Endothelial cell of umbilical vein (primary cell): ENCODE data around the gene CHRD. TPM values are rescaled to one million over a fixed set of nuclear protein-coding genes. Genes with fewer than 3 reads are reported as not detected.

Experiments
- BruUV-seq: library from RNA; stranded (reverse); fragments of 400-500 nt; replicated peaks from 2 replicates; lab custom pipeline; 2021; lab: Mats Ljungman, UMichigan
- CTCF ChIA-PET: fragments of 300-600, 350-600 bp; sonication (Branson Sonifier 250); formaldehyde crosslinking; loops from one replicate; lab custom pipeline; 2021; ENCODE audit warnings: antibody characterized with exemption, inconsistent platforms; lab: Charles Lee
- POLR2A ChIA-PET: fragments of 300-600, 350-600 bp; sonication (Branson Sonifier 250); formaldehyde crosslinking; loops from one replicate; lab custom pipeline; 2021; ENCODE audit warnings: antibody characterized with exemption, inconsistent platforms; lab: Charles Lee
- DNase-seq: peaks from one replicate; pipeline ENCODE4 v3.0.0-alpha.2; 2011; ENCODE audit warnings: low read depth, low spot score
- FAIRE-seq: peaks from 2 replicates; lab custom pipeline; 2011; peaks lifted over from hg19 to GRCh38; lab: Jason Lieb, UNC
- H2AFZ ChIP-seq: 2 replicates; pipeline ENCODE4 v1.6.0; 2012; ENCODE audit warnings: low read depth, low read length, control low read depth, inconsistent platforms
- H3K27ac ChIP-seq: 2 replicates; pipeline ENCODE4 v1.5.1; 2011; ENCODE audit warnings: low read depth, mild to moderate bottlenecking, control low read depth, low read length, moderate library complexity; ENCODE audit not compliant: insufficient read depth
- H3K27me3 ChIP-seq, 2 experiments: 2 replicates each; pipeline versions ENCODE4 v1.6.0 to v1.6.1; 2011; ENCODE audit warnings: low read length in 2 of 2, mixed read lengths in 1 of 2; ENCODE audit not compliant: control insufficient read depth in 2 of 2, insufficient read depth in 2 of 2
- H3K36me3 ChIP-seq, 2 experiments: 2 replicates in 1 of 2; 3 replicates in 1 of 2; pipeline ENCODE4 v1.5.1; 2011; ENCODE audit warnings: low read length in 2 of 2, mild to moderate bottlenecking in 1 of 2, moderate library complexity in 1 of 2; ENCODE audit not compliant: control insufficient read depth in 2 of 2, insufficient read depth in 2 of 2; ENCODE audit errors: extremely low read depth in 1 of 2
- H3K4me1 ChIP-seq: 3 replicates; pipeline ENCODE4 v1.5.1; 2011; ENCODE audit warnings: mild to moderate bottlenecking, low read length; ENCODE audit not compliant: control insufficient read depth, insufficient read depth; ENCODE audit errors: extremely low read depth
- H3K4me2 ChIP-seq: 2 replicates; pipeline ENCODE4 v1.6.1; 2011; ENCODE audit warnings: low read length, control low read depth, mixed read lengths; ENCODE audit not compliant: insufficient read depth
- H3K4me3 ChIP-seq, 3 experiments: fragments of 200-600 bp in 1 of 3; sonication (generic), shearing (Covaris generic) in 1 of 3; replicated peaks in 1 of 3; 2 replicates each; pipeline ENCODE4 v1.5.1; 2011 to 2016; ENCODE audit warnings: control low read depth in 3 of 3, low read length in 3 of 3, mild to moderate bottlenecking in 2 of 3, inconsistent platforms in 1 of 3, low read depth in 1 of 3, moderate library complexity in 1 of 3; ENCODE audit not compliant: insufficient read depth in 1 of 3
- H3K79me2 ChIP-seq: 2 replicates; pipeline ENCODE4 v1.6.0; 2012; ENCODE audit warnings: low read length, inconsistent platforms; ENCODE audit not compliant: control insufficient read depth, insufficient read depth
- H3K9ac ChIP-seq: replicated peaks from 2 replicates; pipeline ENCODE3; 2011; ENCODE audit warnings: low read length, control low read depth; ENCODE audit not compliant: insufficient read depth; ENCODE audit errors: extremely low read depth
- H3K9me1 ChIP-seq: replicated peaks from 3 replicates; pipeline ENCODE4 v1.6.0; 2011; ENCODE audit warnings: mild to moderate bottlenecking, low read length; ENCODE audit not compliant: control insufficient read depth, insufficient read depth; ENCODE audit errors: extremely low read depth
- H3K9me3 ChIP-seq: replicated peaks from 2 replicates; pipeline ENCODE4 v1.5.1; 2012; ENCODE audit warnings: low read length, inconsistent platforms; ENCODE audit not compliant: control insufficient read depth, insufficient read depth
- H4K20me1 ChIP-seq: replicated peaks from 2 replicates; pipeline ENCODE3; 2011; ENCODE audit warnings: mild to moderate bottlenecking, low read length; ENCODE audit not compliant: control insufficient read depth, insufficient read depth; ENCODE audit errors: extremely low read depth
- EZH2 ChIP-seq: IDR thresholded peaks from 2 replicates; pipeline ENCODE4 v1.6.1; 2012; ENCODE audit warnings: borderline replicate concordance, low read depth, mild to moderate bottlenecking, moderate library complexity, low read length, inconsistent platforms; ENCODE audit not compliant: severe bottlenecking
- FOS ChIP-seq: IDR thresholded peaks from 2 replicates; pipeline ENCODE4 v1.6.1; 2011; ENCODE audit warnings: mild to moderate bottlenecking, low read length, moderate library complexity, borderline replicate concordance; ENCODE audit not compliant: insufficient read depth
- GATA2 ChIP-seq: IDR thresholded peaks from 2 replicates; pipeline ENCODE4 v1.7.0; 2011; ENCODE audit warnings: low read depth, mild to moderate bottlenecking, moderate library complexity, mixed read lengths, low read length; ENCODE audit not compliant: insufficient read length, insufficient read depth
- JUN ChIP-seq: IDR thresholded peaks from 2 replicates; pipeline ENCODE4 v1.6.1; 2011; ENCODE audit warnings: borderline replicate concordance, low read depth; ENCODE audit not compliant: insufficient read length, insufficient read depth
- MYC ChIP-seq: IDR thresholded peaks from one replicate; pipeline ENCODE4 v1.6.1; 2011; ENCODE audit warnings: mild to moderate bottlenecking, low read depth, low read length
- POLR2A ChIP-seq: IDR thresholded peaks from 2 replicates; pipeline ENCODE4 v1.6.1; 2012; ENCODE audit warnings: low read depth, mild to moderate bottlenecking, control low read depth, low read length
- POLR2AphosphoS5 ChIP-seq: IDR thresholded peaks from 2 replicates; pipeline ENCODE4 v1.6.1; 2012; ENCODE audit warnings: low read depth, mild to moderate bottlenecking, control low read depth, low read length, moderate library complexity; ENCODE audit not compliant: insufficient read depth
- dilution Hi-C: fragments of 300-500 bp; cut with MboI; formaldehyde crosslinking; loops from one replicate; pipeline ENCODE4 v1.15.0; 2019; ENCODE audit warnings: low sequenced_read_pairs; ENCODE audit not compliant: extremely low pct_ligation_motif_present
- intact Hi-C: fragments of 100-400 bp; cut with micrococcal nuclease; formaldehyde crosslinking; loops from one replicate; pipeline ENCODE4 v1.10.0; 2022
- polyA plus RNA-seq, 4 experiments: library from polyadenylated mRNA; depleted of rRNA in 3 of 4; stranded (reverse) in 3 of 4; unstranded in 1 of 4; fragments of >200 nt; gene quantifications; 2 replicates each; pipeline versions ENCODE4 v1.2.1 to v1.2.3, GENCODE V29; 2011 to 2012; ENCODE audit warnings: missing spikeins in 1 of 4
- total RNA-seq: library from RNA; stranded (reverse); gene quantifications from 2 replicates; pipeline ENCODE4 v1.2.3, GENCODE V29; 2021
- TF ChIP-seq, protein P1 (sequence below): IDR thresholded peaks from 2 replicates; pipeline ENCODE4 v1.6.1; 2011; ENCODE audit not compliant: insufficient read depth, insufficient read length
- TF ChIP-seq, protein P2 (sequence below), 2 donors: IDR thresholded peaks; 1 replicate in 1 of 2; 2 replicates in 1 of 2; pipeline ENCODE4 v1.5.1; 2011; ENCODE audit warnings: low read length in 2 of 2, mild to moderate bottlenecking in 2 of 2, moderate library complexity in 2 of 2, control low read depth in 1 of 2, inconsistent platforms in 1 of 2, low read depth in 1 of 2; ENCODE audit not compliant: insufficient read depth in 1 of 2; ENCODE audit errors: extremely low read depth in 1 of 2

CHRD gene
- total and polyA plus RNA-seq, 2 donors (not counting 3 experiments of a cell fraction or from before 2014, with no cell fraction given) = 0.40 to 0.54 TPM

DNA sequence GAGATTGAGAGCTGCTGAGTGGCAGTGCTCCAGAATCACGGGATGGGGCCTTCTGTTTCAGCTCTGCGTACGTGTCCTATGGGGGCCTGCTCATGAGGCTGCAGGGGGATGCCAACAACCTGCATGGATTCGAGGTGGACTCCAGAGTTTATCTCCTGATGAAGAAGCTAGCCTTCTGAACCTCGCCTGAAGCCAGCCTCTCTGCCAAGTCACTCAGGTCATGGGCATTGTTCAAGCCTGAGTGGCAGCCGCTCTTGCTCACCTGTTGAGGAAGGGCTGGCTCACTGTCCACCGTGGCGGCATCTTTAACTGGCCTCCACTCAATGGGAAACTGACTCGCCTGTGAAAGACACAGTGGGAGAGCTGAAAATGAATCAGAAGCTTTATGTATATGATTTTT lies 11.7 kb upstream of the CHRD start:
- CTCF ChIA-PET = interaction anchor here (1.0 to 10.1 kb wide), 12 partner anchors 14 to 464 kb away, joined by 3 to 201 read pairs (median 4); no protein-coding TSS in a partner anchor
- Histone ChIP-seq H2AFZ (no peak overlapping the region), H3K27ac (peak overlapping the region; percentile 42), H3K36me3 (peaks cover 4 to 11% of the 10 kb centered on the region in 2 experiments), H3K9me1 (no peaks in the 10 kb centered on the region), H4K20me1 (no peaks in the 10 kb centered on the region), H3K79me2 (peaks cover 21% of the 10 kb centered on the region), H3K9ac (no peak overlapping the region), H3K4me1 (peaks cover 42% of the 10 kb centered on the region), H3K9me3 (no peaks in the 10 kb centered on the region), H3K4me3 (no peak overlapping the region), H3K4me2 (peak overlapping the region; percentile 7), H3K27me3 (no peaks in the 10 kb centered on the region)
- TF ChIP-seq POLR2AphosphoS5 (no peak), FOS (no peak), MYC (no peak), JUN (no peak), GATA2 (no peak), EZH2 (no peak), POLR2A (no peak)
- TF ChIP-seq, protein P1, sequence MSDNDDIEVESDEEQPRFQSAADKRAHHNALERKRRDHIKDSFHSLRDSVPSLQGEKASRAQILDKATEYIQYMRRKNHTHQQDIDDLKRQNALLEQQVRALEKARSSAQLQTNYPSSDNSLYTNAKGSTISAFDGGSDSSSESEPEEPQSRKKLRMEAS = no peak
- TF ChIP-seq, protein P2, sequence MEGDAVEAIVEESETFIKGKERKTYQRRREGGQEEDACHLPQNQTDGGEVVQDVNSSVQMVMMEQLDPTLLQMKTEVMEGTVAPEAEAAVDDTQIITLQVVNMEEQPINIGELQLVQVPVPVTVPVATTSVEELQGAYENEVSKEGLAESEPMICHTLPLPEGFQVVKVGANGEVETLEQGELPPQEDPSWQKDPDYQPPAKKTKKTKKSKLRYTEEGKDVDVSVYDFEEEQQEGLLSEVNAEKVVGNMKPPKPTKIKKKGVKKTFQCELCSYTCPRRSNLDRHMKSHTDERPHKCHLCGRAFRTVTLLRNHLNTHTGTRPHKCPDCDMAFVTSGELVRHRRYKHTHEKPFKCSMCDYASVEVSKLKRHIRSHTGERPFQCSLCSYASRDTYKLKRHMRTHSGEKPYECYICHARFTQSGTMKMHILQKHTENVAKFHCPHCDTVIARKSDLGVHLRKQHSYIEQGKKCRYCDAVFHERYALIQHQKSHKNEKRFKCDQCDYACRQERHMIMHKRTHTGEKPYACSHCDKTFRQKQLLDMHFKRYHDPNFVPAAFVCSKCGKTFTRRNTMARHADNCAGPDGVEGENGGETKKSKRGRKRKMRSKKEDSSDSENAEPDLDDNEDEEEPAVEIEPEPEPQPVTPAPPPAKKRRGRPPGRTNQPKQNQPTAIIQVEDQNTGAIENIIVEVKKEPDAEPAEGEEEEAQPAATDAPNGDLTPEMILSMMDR (IDR thresholded peaks at IDR 0.05; ENCODE audit: extremely low read depth in 1 of 2, insufficient read depth in 1 of 2, low read depth in 1 of 2, low read length in 2 of 2) = no peak
- dilution Hi-C loops (no loop called here), intact Hi-C loops (no loop called here)
- BruUV-seq = no TSS peak
- POLR2A ChIA-PET = no interaction called here
- DNase-seq = no peak
- no peak for FAIRE-seq
